HG03575 (cell line): ENCODE measurements around the gene VWA5B1.

Experiments
- ATAC-seq: cut with Tn5 transposase; IDR thresholded peaks from one replicate; pipeline ENCODE4 v1.9.1; 2021; ENCODE audit not compliant: unreplicated experiment, insufficient number of reproducible peaks, low FRiP score; ENCODE audit errors: extremely low read depth

The VWA5B1 gene

DNA sequence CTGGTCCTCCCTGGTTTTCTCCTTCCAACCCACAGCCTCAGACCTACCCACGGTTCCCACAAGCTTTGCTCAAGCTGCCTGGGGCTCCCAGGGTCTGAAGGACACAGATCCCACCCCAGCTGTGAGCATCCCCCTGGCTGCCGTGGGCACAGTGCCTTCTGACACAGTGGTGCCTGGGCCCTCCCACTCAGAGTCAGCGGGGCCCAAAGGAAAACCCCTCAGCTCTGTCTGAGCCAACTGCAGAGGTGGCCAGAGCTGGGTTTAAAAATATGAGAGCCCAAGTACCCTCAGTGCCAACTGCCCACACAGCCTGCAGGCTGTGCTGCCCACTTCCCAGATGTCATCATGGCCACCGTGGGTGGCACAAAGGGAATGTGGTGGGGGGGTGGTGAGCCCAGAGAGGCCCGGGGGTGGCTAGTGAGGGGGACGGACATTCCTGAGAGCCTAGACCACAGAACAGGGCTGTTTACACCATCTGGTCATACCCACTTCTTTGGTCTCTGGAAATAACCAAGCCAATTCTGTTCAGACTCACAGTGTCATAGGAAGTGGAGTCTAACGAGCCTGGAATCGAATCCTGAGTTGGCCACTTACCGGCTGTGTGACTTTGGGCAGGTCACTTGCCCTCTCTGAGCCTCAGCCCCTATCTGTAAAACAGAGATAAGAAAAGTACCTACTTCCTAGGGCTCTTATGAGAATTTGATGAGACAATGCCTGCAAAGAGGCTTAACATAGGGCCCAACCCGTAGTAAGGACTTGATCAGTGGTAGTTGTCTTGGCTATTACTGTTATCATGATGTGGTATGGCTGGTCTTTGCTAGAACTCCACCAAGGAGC lies 109.9 kb downstream of the VWA5B1 start:
- ATAC-seq: no peak

DNA sequence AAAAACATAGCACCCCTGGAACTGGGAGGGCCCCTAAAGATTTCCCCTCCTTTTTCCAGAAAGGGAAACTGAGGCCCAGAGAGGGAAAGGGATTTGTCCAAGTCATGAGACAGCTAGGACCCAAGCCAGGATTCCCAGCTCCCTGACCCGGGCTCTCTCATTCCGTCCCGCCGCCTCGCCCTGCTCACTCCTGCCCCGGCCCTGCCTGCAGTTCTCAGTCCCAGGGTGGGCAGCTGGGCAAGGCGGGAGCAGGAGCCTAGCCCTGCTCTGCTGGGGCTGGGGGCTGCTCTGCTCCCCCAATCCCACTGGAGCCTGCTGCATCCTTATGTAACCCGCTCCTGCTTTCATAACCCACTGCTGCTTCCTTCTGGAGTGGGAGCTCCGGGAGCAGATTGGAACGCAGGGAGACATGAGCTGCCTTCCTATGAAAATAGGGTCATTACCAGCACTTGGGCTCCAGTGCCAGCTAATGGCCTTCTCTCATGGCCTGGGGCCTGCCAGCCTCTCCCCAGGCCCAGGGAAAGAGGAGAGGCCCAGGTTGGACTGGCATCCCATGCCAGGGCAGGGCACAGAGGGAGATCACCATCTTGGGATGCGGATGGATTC lies 110.8 kb downstream of the VWA5B1 start:
- ATAC-seq: no peak

DNA sequence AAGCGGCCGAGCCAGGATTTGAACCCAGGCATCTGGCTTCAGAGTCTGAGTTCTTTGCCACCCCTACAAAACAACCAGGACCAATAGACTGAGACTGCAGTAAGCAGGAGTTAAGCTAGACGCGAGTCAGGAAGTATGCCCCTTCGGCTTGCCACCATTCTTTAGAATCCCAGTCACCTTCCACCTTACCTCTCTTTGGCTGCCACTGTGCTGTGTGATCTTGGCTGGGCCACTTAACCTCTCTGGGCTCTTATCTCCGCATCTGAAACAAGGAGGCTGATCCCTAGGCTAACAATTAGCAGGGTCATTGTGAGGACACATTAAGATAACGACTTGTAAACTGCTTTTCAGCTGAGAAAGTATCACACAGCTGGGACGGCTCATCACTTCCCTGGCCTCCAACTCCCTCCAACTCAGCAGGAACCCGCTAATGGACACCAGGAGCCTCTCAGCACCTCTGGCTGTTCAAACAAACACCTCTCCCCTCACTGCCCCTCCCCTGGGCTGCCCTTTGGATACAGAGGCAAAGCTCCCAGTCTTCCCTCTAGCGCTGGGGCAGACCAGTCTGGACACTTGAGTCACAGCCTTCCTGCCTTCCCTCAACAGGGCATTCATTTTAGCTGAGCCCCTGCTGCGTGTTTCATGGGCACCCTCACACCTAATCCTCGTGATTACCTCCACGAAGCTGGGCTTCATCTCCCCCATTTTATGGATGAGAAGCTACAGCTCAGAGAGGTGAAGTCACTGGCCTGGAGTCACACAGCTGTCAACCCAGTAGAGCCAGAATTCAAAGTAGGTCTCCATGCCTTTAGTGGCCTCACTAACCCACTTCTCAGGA lies 112.1 kb downstream of the VWA5B1 start:
- no peak for ATAC-seq

DNA sequence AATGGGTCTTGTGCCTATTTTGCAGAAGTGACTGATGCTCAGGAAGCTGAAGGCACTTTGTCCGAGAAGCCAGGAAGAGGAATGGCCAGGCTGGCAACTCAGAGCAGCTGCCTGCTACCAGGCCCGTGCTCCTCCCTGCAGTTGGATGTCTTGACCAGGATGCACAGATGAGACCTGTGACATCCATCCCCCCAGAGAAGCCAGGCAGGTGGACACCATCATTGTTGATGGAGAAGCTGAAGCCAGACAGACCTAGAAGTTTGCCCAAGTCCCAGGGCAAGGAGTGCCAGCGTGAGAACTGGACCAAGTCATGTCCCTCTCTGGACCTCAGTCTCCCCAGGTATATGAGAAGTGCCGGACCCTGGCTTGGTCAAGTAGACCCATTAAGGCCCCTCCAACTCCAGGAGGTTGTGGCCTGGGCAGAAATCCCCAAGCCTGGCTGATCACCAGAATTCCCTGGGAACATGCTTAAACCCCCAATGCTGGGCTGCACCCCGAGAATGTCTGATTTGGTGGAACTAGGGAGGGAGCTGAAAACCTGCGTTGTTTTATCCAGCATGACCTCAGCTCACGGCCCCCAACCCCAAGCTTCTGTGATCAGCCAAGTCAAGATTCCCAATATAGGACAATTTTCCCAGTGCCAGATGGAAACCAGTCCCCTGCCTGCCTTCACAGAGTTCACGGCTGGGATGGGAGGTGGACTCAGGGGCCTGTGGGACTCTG lies 112.9 kb downstream of the VWA5B1 start:
- ATAC-seq: no peak

DNA sequence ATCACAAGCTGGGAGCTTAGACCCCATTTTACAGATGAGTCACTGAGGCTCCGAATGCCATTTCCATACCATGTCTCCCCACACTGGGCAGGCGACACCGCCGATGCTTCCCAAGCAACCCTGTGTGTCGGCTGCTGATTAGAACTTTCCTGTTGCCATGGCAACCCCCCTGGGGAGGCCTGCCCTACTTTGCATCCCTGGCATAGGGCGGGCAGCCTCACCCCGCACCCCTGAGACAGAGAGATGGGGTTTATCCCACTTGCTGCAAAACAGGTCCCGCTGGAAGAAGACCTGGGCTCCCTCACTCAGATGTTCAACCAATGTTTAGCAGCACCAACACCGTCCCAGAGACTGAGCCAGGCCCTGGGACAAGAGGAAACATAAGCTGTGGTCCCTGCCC lies 113.8 kb downstream of the VWA5B1 start:
- ATAC-seq: no peak
